Measurements from ENCODE around the gene MAP2K7. TPM values are rescaled to one million over a fixed set of nuclear protein-coding genes. Genes with fewer than 3 reads are reported as not detected.
A peak's percentile ranks its signal among the peaks of the same experiment; 100 is the strongest.

MAP2K7 gene
- total RNA-seq, 1 donor from 2014 or later: 6.9 TPM

DNA sequence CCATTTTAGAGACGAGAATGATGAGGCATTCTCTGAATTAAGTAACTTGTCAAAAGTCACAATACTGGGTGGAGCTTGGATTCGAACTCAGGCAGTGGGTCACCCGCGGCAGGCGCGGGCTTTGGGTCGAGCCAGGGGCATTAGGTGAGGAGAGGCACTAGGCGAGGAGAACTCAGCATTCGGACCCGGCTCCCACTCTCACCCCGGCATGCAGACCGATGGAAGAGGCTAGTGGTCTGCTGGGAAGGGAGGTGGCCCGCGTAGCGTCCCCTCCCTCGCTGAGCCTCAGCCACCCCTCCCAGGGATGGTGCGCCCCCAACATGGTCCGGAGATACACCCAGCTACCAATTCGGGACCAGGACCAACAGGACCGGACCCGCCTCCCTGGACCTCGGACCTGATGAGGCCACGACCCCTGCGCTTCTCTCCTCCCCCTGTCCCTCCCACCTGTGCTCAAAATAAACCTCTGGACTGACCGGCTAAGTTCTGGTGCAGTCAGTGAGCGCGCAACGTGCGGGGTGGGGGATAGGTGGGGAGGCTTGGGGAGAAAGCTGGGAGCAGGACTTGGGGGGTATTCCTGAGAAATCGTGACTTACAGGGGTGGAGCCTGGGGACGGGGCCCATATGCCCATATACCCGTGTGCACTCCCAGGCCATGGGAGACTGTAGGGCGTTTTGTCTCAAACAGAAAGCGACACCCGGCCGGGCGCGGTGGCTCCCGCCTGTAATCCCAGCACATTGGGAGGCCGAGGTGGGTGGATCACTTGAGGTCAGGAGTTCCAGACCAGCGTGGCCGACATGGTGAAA lies 15.1 kb downstream of the MAP2K7 start:
- DNase-seq (ENCODE audit: low read depth in 2 of 2): no peak

DNA sequence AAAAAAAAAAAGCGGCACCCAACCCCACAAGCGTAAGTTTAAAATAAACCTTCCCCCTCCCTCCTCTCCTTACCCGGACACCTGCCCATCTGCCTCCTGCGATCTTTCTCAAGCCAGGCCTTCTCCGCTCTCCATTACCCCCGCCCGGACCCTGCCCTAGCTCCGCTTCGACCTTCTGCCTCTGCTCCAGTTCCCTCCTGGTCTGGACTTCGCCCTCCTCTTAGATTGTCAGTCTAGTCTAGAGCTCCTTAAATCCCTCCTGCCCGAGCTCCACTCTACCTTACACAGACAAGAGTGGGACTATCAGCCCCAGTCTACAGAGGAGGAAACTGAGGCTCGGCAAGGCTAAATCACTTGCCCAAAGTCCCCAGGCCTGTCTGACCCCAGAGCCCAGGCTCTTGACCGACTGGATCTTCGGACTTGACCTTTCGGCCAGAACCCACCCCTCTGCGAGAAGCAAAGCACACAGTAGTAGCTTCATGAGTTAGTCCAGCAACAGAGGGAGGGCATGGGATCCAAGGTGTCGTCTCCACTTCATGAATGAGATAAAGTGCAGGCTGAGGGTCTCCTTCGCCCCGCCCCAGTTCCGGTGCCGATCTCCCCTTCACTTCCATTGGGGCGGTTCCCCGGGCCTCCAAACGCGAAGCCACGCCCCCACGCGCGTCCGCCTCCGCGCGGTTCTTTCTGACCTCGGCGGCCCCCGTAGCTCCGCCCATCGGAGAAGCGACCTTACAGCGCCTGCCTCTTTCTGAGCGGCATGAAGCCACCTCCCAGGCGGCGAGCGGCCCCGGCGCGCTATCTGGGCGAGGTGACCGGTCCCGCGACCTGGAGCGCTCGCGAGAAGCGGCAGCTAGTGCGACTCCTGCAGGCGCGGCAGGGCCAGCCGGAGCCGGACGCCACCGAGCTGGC lies 16.2 kb downstream of the MAP2K7 start, which contains the start of gene SNAPC2:
TSS of gene SNAPC2 (plus strand) at position 729 of the 909 bp plus-strand sequence. CDS start at position 758, 29 bp downstream.
- peak; percentile 78 to 91 for DNase-seq (ENCODE audit: low read depth in 2 of 2)

DNA sequence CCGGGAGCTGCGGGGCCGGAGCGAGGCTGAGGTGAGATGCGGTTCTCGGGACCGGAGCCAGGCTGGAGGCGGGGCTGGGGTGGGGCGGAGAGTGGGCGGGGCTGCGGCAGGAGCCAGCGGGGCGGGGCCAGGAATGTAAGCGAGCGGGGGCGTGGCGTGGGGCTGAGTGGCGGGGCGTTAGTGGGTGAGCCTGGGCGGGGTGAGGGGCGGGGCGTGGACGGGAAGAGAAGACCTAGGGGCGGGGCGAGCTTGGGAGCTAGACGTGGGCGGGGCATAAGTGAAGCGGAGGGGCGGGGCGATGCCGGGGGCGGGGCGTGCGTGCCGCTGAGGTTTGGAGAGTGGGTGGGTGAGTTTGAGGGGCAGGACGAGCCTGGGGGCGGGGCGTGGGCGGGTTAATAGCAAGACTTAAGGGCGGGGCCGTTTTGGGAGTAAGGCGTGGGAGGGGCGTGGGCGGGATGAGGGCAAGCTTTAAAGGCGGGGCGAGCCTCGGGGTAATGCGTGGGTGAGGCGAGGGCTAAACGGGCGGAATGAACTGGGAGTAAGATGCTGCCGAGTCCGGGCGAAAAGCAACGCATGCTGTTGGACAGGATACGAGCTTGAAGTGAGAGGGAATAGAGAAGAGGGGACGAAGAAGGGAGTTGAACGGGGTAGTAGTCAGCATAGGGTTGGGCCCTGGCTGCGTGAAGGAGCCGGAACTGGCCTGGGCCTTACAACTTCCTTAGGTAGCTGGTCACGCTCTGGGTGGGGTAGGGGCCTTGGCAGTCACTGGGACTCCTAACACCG lies 17.0 kb downstream of the MAP2K7 start:
- peak; percentile 88 to 98 for DNase-seq (ENCODE audit: low read depth in 2 of 2)

- DNase-seq (ENCODE audit: low read depth in 2 of 2): no peak
These were observed 17.8 kb downstream of the MAP2K7 start for GRCh38 chr19:7921302-7921966.

DNA sequence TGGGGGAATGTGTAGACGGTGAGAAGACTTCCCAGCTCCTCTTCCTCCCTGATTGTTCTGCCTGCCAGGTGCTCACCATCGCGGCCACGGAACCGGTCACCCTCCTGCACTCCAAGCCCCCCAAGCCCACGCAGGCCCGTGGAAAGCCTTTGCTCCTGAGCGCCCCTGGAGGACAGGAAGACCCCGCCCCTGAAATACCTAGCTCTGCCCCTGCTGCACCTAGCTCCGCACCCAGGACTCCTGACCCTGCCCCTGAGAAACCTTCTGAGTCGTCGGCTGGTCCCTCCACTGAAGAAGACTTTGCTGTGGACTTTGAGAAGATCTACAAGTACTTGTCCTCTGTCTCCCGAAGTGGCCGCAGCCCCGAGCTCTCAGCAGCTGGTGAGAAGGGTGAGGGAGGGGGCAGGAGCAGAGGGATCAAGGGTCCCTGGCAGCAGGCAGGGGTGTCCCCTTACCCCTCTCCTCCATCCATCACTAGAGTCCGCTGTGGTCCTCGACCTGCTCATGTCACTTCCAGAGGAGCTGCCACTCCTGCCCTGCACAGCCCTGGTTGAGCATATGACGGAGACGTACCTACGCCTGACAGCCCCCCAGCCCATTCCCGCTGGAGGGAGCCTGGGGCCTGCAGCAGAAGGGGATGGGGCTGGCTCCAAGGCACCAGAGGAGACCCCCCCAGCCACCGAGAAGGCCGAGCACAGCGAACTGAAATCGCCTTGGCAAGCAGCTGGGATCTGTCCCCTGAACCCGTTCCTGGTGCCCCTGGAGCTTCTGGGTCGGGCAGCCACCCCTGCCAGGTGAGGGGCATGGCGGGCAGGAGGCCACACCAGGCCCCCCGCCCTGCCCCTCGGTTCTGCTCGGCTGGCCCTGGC lies 18.5 kb downstream of the MAP2K7 start:
- no peak for DNase-seq (ENCODE audit: low read depth in 2 of 2)

GRCh38 chr19:7922836-7923195 lies 19.1 kb downstream of the MAP2K7 start:
- DNase-seq (ENCODE audit: low read depth in 2 of 2): no peak

DNA sequence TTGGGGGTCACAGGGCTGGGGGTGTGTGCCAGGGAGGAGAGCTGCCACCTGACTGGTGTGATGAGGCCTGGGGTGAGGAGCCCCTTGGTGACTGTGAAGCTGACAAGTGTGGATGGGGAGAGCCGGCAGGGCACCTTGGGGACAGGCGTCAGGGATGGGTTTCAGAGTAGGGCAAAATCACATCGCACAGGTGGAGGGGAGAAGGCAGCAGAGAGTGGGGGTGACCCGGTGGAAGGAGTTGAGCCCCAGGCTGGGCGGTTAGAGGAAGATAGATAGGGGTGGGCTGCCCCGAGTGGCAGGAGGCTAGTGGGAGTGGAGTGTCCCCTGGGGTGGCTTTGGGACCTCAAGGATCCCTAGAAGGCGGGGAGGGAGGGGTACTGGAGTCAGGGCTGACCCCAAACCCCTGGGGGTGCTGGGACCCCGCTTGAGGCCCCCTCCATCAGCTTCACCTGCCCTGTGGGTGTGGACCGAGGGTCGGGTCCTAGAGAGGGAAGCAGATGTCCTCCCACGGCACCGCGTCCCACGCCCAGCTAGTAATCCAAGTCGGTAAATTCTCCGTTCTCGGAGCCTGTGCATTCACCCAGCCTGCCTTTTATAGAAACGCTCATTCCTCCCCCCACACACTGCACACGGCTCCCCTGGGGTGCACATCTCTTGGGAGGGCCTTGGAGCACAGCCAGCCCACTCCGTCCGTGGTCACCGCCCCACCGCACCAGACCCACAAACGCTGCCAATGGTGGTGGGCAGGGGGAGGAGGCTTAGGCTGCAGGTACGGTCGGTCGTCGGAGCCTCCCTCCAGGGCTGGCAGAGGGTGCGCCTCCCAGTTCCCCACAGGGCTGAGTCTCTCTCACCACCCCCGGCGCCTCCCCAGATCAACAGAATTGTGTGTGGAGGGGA lies 19.9 kb downstream of the MAP2K7 start:
- no peak for DNase-seq (ENCODE audit: low read depth in 2 of 2)

- no peak for DNase-seq (ENCODE audit: low read depth in 2 of 2)
These were observed 20.6 kb downstream of the MAP2K7 start for GRCh38 chr19:7924241-7924640.

DNA sequence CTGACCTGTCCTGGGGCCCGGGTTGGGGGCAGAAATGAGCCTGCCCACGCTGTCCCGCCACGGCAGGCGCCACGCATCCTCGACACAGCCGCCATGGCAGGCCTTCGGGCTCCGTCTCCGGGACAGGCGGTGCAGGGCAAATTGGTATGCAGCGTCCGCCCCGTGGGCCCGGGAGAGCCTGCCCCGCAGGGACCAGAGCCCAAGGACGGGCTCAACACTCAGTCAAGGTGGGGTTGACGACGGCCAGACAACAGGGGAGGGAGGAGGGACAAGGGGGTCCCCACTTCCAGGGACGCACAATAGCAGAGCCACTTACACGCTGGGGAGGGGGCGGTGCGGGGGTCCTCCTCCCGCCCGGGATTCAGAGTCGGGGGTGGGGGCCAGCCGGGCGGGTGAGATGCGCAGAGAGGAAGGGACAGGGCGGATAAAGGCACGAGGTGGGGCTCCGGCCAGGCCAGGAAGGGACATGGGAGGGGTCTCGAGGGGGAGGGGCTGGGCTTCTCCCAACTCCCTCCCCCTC lies 21.0 kb downstream of the MAP2K7 start:
- no peak for DNase-seq (ENCODE audit: low read depth in 2 of 2)

GRCh38 chr19:7925171-7925851 lies 21.6 kb downstream of the MAP2K7 start:
- DNase-seq (ENCODE audit: low read depth in 2 of 2): peak; percentile 54 to 76

GRCh38 chr19:7926021-7926726 lies 22.5 kb downstream of the MAP2K7 start, which contains the start of gene CTXN1:
TSS of gene CTXN1 (minus strand) at chr19:7926135. CDS start at chr19:7925538, 597 bp downstream.
- peak in 1 of 2 donors; percentile 67 for DNase-seq (ENCODE audit: low read depth in 2 of 2)

DNA sequence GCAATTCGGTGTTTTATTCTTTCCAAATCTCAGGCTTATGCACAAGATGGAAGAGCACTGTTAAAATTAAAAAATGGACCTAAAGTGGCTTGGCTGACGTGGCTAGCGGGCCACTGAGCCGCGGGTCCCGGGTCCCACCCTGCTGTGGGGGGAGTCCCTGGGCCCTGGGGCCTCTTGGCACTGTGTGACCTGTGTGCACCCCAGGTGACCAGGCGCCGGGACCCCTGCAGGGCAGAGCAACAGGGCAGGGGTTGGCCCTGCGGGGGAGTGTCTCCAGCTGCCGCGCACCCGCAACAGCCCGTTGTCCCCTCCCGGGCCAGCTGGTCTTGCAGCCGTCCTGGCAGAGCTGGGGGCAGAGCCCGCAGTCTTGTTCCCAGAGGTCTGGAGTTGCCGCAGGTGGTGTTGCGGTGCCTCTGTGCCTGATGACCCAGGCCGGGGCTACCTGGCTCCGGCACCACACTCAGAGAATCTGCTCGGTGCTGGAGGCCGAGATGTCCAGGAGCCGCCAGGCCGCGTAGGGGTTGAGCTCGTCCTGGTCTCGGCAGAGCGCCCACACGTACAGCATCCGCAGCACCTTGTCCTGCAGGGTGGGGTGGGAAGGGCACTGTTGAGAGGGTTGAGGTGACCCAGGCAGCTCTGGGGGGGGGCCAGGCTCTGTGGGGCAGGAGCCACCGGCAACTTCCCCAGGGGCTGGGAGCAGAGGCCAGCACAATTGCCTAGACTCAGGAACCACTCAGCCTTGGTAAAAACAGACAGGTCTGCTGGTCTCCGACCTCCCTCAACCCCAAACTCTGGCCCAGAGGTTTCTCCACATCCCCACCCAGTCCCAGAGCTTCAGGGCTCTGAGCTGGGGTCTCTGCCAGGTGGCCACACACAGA lies 23.3 kb downstream of the MAP2K7 start:
- no peak for DNase-seq (ENCODE audit: low read depth in 2 of 2)

DNA sequence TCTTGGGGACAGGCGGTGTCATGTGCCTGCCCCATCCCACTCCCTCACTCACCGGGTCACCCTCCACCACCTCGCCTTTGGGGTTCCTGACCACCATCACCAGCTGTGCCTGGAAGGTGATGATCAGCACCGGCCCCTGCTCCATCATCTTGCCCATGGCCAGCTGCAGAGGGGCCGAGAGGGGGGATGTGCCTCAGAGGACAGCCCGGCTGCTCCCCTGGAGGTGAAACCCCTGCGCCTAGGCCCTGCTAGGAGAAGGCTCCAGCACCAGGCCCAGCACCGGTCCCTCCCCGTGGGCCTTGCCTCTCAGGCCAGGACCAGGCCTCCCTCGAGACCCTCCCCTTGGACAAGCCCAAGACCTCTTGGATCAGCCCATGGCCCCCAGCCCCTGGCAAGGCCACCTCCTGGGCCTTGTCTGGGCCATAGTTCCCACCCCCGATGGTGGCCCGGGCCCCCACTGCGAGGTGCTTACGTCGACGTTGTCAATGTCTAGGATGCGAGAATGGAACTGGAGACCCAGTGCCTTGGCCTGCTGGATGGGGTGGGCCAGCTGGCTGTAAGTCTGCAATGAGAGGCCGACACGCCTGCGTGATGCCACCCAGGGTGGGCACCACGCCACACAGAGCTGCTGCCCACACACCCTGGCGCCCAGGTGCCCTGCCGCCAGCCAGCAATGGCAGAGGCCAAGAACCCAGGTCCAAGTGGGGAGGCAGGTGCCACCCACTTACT lies 24.1 kb downstream of the MAP2K7 start:
- no peak for DNase-seq (ENCODE audit: low read depth in 2 of 2)

DNA sequence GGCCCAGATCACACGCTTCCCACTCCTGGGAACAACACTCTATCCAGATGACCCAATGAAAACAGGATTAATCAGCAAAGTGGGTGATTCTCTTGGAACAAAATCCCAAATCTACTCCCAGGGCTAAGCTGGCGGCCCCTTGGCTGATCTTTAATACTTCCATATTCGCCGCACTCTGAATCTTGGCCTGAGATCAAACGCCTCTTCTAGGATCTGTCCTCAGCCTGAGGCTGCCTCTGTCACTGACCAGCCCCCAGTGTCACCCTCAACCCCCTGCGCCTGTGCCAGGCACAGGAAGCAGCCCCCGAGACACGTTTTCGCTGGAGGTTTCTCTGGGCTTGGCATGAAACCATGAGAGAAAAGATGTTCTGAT lies 24.6 kb downstream of the MAP2K7 start:
- DNase-seq (ENCODE audit: low read depth in 2 of 2): no peak

DNA sequence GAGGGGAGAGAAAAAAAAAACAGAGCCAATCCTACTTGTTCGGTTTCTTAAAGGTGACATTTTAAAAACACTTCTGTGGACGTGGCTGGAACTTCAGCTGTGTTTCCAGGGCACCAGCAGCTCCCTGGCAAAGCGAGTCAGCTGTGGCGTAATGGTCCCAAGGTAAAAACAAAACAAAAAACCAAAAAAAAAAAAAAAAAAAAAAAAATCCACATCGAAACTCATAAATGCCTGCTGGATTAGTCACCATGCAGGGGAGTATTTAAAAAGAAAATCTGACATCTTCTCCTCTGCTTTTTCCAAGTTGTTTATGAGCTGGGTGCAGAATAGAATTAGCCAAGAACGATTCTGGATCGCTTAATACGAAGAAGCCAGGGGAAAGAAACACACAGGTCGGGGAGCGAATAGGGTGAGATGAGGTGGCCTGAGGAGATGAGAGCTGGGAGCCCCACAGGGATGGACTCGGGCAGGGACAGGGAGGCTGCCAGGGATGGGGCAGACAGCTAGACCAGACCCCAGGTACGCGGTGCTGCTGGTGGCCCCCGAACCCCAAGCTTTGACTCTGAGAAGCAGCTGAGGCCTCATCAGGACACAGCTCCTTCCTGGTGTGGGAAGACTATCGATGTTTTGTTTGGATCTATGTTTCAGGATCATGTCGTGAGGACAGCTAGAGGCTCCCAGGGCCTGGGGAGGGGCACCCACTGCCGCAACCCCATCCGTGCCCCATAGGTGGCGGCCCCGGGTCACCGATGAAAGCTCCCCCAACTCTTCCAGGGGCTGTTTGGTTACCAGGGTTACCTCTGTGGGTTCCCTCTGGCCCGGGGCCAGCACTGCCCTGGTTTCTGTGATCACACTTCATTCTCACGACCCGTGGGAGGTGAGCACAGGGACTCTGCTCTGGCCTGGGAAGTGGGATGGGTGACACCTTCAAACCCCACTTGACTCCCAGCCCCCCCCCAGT lies 25.3 kb downstream of the MAP2K7 start:
- DNase-seq (ENCODE audit: low read depth in 2 of 2): peak in 1 of 2 donors; percentile 63

Data from dermis microvascular lymphatic vessel endothelial cell (primary cell).